MM.1S (cell line): Measurements from ENCODE around the gene SLC37A2.

Experiments used
- DNase-seq: peaks from one replicate; pipeline ENCODE4 v3.0.0-alpha.2; 2015
- H2AFZ ChIP-seq: fragments of 300-600 bp; sonication (generic); 2 replicates; pipeline ENCODE4 v1.6.0; 2016; ENCODE audit warnings: antibody characterized with exemption, low read length
- H3F3A ChIP-seq: fragments of 300-600 bp; sonication (generic); 2 replicates; pipeline ENCODE4 v1.6.1; 2016; ENCODE audit warnings: mild to moderate bottlenecking, antibody characterized with exemption, low read length, moderate library complexity, mixed read lengths; ENCODE audit not compliant: insufficient read depth
- H3K27ac ChIP-seq: fragments of 300-600 bp; sonication (generic); 2 replicates; pipeline ENCODE4 v1.5.1; 2016; ENCODE audit warnings: mild to moderate bottlenecking, low read length
- H3K27me3 ChIP-seq: fragments of 300-600 bp; sonication (generic); replicated peaks from 2 replicates; pipeline ENCODE4 v1.6.0; 2016; ENCODE audit warnings: low read length; ENCODE audit not compliant: insufficient read depth
- H3K36me3 ChIP-seq: fragments of 300-600 bp; sonication (generic); replicated peaks from 2 replicates; pipeline ENCODE4 v1.6.1; 2016; ENCODE audit warnings: mild to moderate bottlenecking, low read length, mixed read lengths; ENCODE audit not compliant: insufficient read depth
- H3K4me1 ChIP-seq: fragments of 300-600 bp; sonication (generic); 2 replicates; pipeline ENCODE4 v1.6.1; 2016; ENCODE audit warnings: low read length, mixed read lengths
- H3K4me2 ChIP-seq: fragments of 300-600 bp; sonication (generic); 2 replicates; pipeline ENCODE4 v1.6.0; 2016; ENCODE audit warnings: low read depth, low read length
- H3K4me3 ChIP-seq: fragments of 300-600 bp; sonication (generic); 2 replicates; pipeline ENCODE4 v1.5.1; 2016; ENCODE audit warnings: low read length, mixed read lengths
- H3K79me2 ChIP-seq: fragments of 300-600 bp; sonication (generic); 2 replicates; pipeline ENCODE4 v1.6.1; 2016; ENCODE audit warnings: mixed run types, low read length, mixed read lengths
- H3K9ac ChIP-seq: fragments of 300-600 bp; sonication (generic); 2 replicates; pipeline ENCODE4 v1.6.1; 2016; ENCODE audit warnings: low read length, mixed read lengths
- H3K9me2 ChIP-seq: fragments of 300-600 bp; sonication (generic); replicated peaks from 2 replicates; pipeline ENCODE4 v1.6.1; 2016; ENCODE audit warnings: mild to moderate bottlenecking, low read length, mixed read lengths; ENCODE audit not compliant: insufficient read depth
- H3K9me3 ChIP-seq: fragments of 300-600 bp; sonication (generic); replicated peaks from 2 replicates; pipeline ENCODE4 v1.6.1; 2016; ENCODE audit warnings: mild to moderate bottlenecking, low read length, mixed read lengths; ENCODE audit not compliant: insufficient read depth
- H4K20me1 ChIP-seq: fragments of 300-600 bp; sonication (generic); 2 replicates; pipeline ENCODE4 v1.6.1; 2016; ENCODE audit warnings: mild to moderate bottlenecking, low read length, moderate library complexity, mixed read lengths; ENCODE audit not compliant: insufficient read depth
- CTCF ChIP-seq: fragments of 300-600 bp; sonication (generic); IDR thresholded peaks from 2 replicates; pipeline ENCODE4 v1.5.1; 2016; ENCODE audit warnings: antibody characterized with exemption, low read length, mixed read lengths
- EZH2 ChIP-seq: fragments of 300-600 bp; sonication (generic); optimal IDR thresholded peaks from 2 replicates; pipeline ENCODE3; 2017; ENCODE audit warnings: low read depth, mild to moderate bottlenecking, antibody characterized with exemption, low read length, mixed read lengths
- EZH2phosphoT487 ChIP-seq: fragments of 300-600 bp; sonication (generic); IDR thresholded peaks from 2 replicates; pipeline ENCODE4 v1.6.1; 2018; ENCODE audit warnings: antibody characterized with exemption, low read length

Gene SLC37A2

GRCh38 chr11:125124618-125124992 lies 61.5 kb downstream of the SLC37A2 start:
- Histone ChIP-seq H3K9ac (no peak overlapping the region), H3K9me3 (no peaks in the 10 kb centered on the region), H3K9me2 (no peaks in the 10 kb centered on the region), H3K4me3 (peak overlapping the region; percentile 11; the same call in 1 of the 2 replicates), H3F3A (no peaks in the 10 kb centered on the region), H2AFZ (peak overlapping the region; percentile 65), H3K4me1 (peaks cover 8% of the 10 kb centered on the region; the same call in 1 of the 2 replicates), H3K27ac (no peak overlapping the region), H4K20me1 (no peaks in the 10 kb centered on the region), H3K27me3 (peaks cover 6% of the 10 kb centered on the region; the same call in 1 of the 2 replicates), H3K4me2 (peak overlapping the region; percentile 68; the same call in 1 of the 2 replicates), H3K79me2 (no peaks in the 10 kb centered on the region), H3K36me3 (no peaks in the 10 kb centered on the region)
- TF ChIP-seq EZH2phosphoT487 (no peak), EZH2 (no peak), CTCF (no peak)
- DNase-seq, result no peak

DNA sequence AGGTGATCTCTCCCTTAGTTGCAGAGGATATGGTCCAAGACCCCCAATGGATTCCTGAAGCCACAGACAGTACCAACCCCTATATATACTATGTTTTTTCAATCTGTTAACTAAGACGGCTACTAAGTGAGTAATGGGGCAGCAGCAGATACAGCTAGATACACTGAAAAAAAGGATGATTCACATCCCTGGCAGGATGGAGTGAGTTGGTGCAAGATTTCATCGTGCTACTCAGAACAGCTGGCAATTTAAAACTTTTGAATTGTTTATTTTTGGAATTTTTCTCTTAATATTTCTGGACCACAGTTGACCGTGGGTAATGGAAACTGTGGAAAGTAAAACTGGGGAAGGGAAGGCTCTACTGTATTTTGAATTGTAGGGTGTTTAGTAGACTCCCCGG lies 65.3 kb downstream of the SLC37A2 start:
- TF ChIP-seq EZH2 (no peak), EZH2phosphoT487 (no peak), CTCF (no peak)
- Histone ChIP-seq H3K79me2 (no peaks in the 10 kb centered on the region), H3F3A (no peaks in the 10 kb centered on the region), H2AFZ (no peak overlapping the region), H3K27me3 (peaks cover 6% of the 10 kb centered on the region; the same call in 1 of the 2 replicates), H3K9ac (no peak overlapping the region), H3K4me3 (no peak overlapping the region), H3K9me3 (no peaks in the 10 kb centered on the region), H3K36me3 (no peaks in the 10 kb centered on the region), H4K20me1 (no peaks in the 10 kb centered on the region), H3K9me2 (no peaks in the 10 kb centered on the region), H3K27ac (no peak overlapping the region), H3K4me1 (peaks cover 7% of the 10 kb centered on the region; the same call in 1 of the 2 replicates), H3K4me2 (no peak overlapping the region)
- no peak for DNase-seq

DNA sequence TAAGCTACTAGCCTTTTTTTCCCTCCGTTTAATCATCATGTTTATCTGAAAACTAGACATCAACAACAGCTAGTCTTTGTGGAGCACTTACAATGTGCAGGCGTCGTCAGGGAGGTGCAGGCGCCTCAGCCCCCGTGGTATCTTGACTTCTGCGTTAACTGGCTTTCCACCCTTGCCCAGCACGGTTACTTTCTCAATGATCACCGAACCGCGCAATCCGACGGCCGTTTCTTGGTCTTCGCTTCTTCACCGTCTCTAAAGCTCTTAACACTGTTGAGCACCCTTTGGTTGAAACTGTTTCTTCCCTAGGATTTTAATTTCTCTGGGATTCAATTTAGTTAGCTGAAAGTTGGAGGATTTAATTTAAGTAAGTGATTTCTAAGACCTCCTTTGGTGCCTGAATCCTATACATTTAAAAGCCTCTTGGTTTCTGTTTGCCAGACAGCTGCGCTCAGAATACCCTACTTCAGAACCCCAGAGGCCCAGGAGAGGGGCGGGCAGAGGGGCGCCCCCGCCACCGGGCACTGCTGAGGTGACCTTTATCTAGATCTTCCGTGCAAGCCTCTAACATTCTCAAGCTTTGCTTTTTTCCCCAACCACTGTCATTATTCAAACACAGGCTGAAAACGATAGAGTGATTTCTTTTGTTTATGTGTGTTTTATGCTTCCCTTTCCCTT lies 66.3 kb downstream of the SLC37A2 start:
- no peak for DNase-seq
- H3K79me2 ChIP-seq, result no peaks in the 10 kb centered on the region
- TF ChIP-seq EZH2 (no peak), EZH2phosphoT487 (no peak), CTCF (no peak)
- H3F3A ChIP-seq, result no peaks in the 10 kb centered on the region
- no peaks in the 10 kb centered on the region for H3K36me3 ChIP-seq
- no peak overlapping the region for H3K4me3 ChIP-seq
- no peaks in the 10 kb centered on the region for H4K20me1 ChIP-seq
- H3K27ac ChIP-seq, result no peak overlapping the region
- no peak overlapping the region for H2AFZ ChIP-seq
- no peaks in the 10 kb centered on the region for H3K9me3 ChIP-seq
- H3K27me3 ChIP-seq, result peaks cover 6% of the 10 kb centered on the region; the same call in 1 of the 2 replicates
- H3K4me1 ChIP-seq, result peaks cover 1% of the 10 kb centered on the region; the same call in 1 of the 2 replicates
- H3K4me2 ChIP-seq, result no peak overlapping the region
- no peak overlapping the region for H3K9ac ChIP-seq
- no peaks in the 10 kb centered on the region for H3K9me2 ChIP-seq
